Chondrocyte (in vitro differentiated cells): ENCODE measurements around the gene GINS2. TPM values are rescaled to one million over a fixed set of nuclear protein-coding genes. Genes with fewer than 3 reads are reported as not detected.

Experiments
- DNase-seq: peaks from one replicate; pipeline ENCODE4 v3.0.0; 2021; ENCODE audit warnings: mixed read lengths, low spot score
- H3K27ac Mint-ChIP-seq: one replicate; pipeline ENCODE4 v1.8.0; 2021; ENCODE audit warnings: mild to moderate bottlenecking, moderate library complexity, mixed read lengths; ENCODE audit not compliant: unreplicated experiment
- H3K27me3 Mint-ChIP-seq: 2 replicates; pipeline ENCODE4 v1.8.0; 2021; ENCODE audit warnings: low read depth, mixed read lengths
- H3K36me3 Mint-ChIP-seq: 2 replicates; pipeline ENCODE4 v1.8.0; 2021; ENCODE audit warnings: low read depth, mixed read lengths
- H3K4me1 Mint-ChIP-seq: 2 replicates; pipeline ENCODE4 v1.8.0; 2021; ENCODE audit warnings: low read depth, mild to moderate bottlenecking, mixed read lengths
- H3K4me3 Mint-ChIP-seq: one replicate; pipeline ENCODE4 v1.8.0; 2021; ENCODE audit warnings: mild to moderate bottlenecking, moderate library complexity, mixed read lengths; ENCODE audit not compliant: unreplicated experiment
- H3K9me3 Mint-ChIP-seq: 2 replicates; pipeline ENCODE4 v1.8.0; 2021; ENCODE audit warnings: low read depth, mixed read lengths
- total RNA-seq: library from RNA; stranded (reverse); gene quantifications from 3 replicates; pipeline ENCODE4 v1.2.1, GENCODE V29; 2021
- TF ChIP-seq, protein P1 (sequence below): fragments of 200-600 bp; sonication (generic); IDR thresholded peaks from 2 replicates; pipeline ENCODE4 v1.5.0; 2021; ENCODE audit warnings: antibody characterized with exemption, mild to moderate bottlenecking, moderate library complexity

GINS2 gene
- total RNA-seq, 1 donor from 2014 or later, result 3.8 TPM

DNA sequence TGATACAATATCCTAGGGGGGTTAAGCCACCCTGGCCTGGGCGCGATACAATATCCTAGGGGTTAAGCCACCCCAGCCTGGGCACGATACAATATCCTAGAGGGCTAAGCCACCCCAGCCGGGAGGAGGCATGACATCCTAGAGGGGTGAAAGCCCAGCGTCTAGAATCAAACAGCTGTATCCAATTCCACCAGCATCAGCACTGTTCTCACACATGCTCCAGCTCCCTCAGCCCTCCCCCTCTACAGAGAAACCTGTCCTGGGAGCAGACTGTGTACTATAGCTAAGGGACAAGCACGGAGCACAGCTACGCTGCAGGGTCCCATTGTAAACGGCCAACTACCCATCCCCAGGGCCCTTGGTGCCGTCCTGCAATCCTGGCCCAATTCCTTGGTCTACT lies 6.2 kb downstream of the GINS2 start:
- Mint-ChIP-seq H3K9me3 (no peaks in the 10 kb centered on the region), H3K27me3 (no peaks in the 10 kb centered on the region), H3K27ac (no peak overlapping the region), H3K36me3 (peaks cover 6% of the 10 kb centered on the region), H3K4me1 (no peaks in the 10 kb centered on the region), H3K4me3 (no peak overlapping the region)
- no peak for DNase-seq
- TF ChIP-seq, protein P1, sequence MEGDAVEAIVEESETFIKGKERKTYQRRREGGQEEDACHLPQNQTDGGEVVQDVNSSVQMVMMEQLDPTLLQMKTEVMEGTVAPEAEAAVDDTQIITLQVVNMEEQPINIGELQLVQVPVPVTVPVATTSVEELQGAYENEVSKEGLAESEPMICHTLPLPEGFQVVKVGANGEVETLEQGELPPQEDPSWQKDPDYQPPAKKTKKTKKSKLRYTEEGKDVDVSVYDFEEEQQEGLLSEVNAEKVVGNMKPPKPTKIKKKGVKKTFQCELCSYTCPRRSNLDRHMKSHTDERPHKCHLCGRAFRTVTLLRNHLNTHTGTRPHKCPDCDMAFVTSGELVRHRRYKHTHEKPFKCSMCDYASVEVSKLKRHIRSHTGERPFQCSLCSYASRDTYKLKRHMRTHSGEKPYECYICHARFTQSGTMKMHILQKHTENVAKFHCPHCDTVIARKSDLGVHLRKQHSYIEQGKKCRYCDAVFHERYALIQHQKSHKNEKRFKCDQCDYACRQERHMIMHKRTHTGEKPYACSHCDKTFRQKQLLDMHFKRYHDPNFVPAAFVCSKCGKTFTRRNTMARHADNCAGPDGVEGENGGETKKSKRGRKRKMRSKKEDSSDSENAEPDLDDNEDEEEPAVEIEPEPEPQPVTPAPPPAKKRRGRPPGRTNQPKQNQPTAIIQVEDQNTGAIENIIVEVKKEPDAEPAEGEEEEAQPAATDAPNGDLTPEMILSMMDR, result no peak

DNA sequence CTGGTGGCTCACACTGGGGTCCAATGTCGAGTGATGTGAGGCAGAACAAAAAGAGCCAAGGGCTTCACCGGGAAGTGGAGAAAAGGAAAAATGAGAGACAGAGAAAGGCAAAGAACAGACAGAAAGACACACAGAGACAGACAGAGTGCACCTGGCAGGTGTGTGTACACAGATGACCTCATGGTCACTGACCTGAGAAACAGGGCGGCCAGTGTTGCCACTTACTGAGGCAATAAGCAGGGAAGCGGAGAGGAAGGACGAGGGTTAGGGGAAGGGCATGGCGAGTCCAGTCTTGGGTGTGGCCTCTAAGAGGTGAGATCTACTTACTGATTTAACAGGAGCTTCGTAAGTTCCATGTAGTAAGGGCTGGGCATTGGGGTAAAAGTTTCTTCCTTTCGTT lies 7.5 kb downstream of the GINS2 start:
- no peaks in the 10 kb centered on the region for H3K27me3 Mint-ChIP-seq

DNA sequence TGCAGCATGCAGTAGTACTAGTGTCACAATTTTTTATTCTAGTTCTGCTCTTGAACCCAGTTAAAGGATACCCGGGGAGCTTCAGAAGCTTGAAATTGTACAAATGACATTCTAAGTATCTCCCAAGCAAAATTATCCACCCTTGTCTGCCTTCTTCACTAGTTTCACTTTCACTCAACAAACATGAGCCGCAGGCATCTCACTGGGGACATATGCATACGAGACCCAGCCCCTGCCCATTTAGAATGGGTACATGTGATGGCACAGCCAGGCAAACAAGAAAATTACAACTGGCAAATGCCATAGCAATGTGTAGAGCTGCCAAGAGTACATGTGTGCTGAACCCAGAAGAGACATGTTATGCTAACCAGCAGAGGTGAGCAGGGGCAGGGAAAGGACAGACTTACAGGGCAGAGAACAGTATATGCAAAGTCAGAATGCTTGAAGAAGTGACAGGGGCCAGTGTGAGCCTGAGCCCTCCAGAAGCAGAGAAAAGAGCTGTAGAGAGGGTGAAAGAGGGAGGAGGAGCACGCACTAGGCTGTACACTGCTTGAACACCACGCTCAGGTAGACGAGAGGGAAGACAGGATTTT lies 8.3 kb downstream of the GINS2 start:
- TF ChIP-seq, protein P1, result no peak
- Mint-ChIP-seq H3K9me3 (no peaks in the 10 kb centered on the region), H3K4me1 (no peaks in the 10 kb centered on the region), H3K27me3 (no peaks in the 10 kb centered on the region), H3K4me3 (no peak overlapping the region), H3K27ac (no peak overlapping the region), H3K36me3 (peaks cover 6% of the 10 kb centered on the region)
- DNase-seq, result no peak

More for the DNA sequence above, 7.5 kb downstream of the GINS2 start:
- DNase-seq, result no peak
- Mint-ChIP-seq H3K4me1 (no peaks in the 10 kb centered on the region), H3K4me3 (no peak overlapping the region), H3K9me3 (no peaks in the 10 kb centered on the region), H3K27ac (no peak overlapping the region), H3K36me3 (peaks cover 6% of the 10 kb centered on the region)
- TF ChIP-seq, protein P1, result no peak

DNA sequence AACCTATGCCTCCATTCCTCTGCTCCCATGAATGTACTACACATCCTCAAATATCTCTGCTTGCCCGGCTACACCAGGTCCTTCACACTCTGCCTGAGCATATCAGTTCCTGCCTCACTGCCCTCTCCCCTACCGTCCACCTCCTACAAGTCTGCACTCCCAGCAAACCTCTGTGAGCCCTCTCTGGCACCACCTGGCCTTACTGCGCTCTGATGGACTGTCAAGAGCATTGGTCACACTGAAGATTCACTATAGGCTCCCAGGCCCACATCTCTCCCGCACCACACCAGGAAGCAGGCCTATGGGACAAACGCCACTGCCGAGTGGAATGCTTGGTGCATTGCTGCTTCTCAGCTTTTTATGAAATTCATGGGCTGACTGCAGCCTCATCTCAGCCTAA lies 8.9 kb downstream of the GINS2 start:
- no peaks in the 10 kb centered on the region for H3K9me3 Mint-ChIP-seq
- no peak for DNase-seq
- H3K36me3 Mint-ChIP-seq, result peaks cover 7% of the 10 kb centered on the region
- TF ChIP-seq, protein P1, result no peak
- H3K4me3 Mint-ChIP-seq, result no peak overlapping the region
- H3K4me1 Mint-ChIP-seq, result no peaks in the 10 kb centered on the region
- H3K27me3 Mint-ChIP-seq, result no peaks in the 10 kb centered on the region
- no peak overlapping the region for H3K27ac Mint-ChIP-seq

DNA sequence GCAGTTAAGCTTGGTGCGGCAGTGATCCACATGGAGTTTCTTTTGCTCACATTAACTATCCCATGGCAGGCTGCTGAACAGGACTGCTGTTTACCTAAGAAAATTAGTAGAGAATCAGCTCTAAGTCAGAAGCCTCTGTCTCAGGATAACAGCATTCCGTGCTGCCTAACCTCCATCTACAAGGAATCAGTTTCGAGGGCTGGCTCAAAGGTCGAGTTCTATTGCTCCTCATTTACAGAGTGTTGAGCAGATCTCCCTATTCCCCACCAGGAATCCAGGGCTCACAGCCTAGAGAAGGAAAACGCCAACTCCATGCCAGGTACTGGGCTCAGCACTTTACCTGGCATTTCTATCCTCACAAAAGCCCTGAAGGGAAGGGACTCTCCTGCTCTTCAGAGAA lies 9.9 kb downstream of the GINS2 start:
- no peaks in the 10 kb centered on the region for H3K9me3 Mint-ChIP-seq
- peaks cover 8% of the 10 kb centered on the region for H3K4me1 Mint-ChIP-seq
- no peak overlapping the region for H3K4me3 Mint-ChIP-seq
- TF ChIP-seq, protein P1, result no peak
- peaks cover 9% of the 10 kb centered on the region for H3K36me3 Mint-ChIP-seq
- no peak overlapping the region for H3K27ac Mint-ChIP-seq
- no peaks in the 10 kb centered on the region for H3K27me3 Mint-ChIP-seq
- DNase-seq, result no peak
